HG03039 (cell line): ENCODE results near the gene HIC1.
A peak's percentile ranks its signal among the peaks of the same experiment; 100 is the strongest.

Experiments
- ATAC-seq: cut with Tn5 transposase; IDR thresholded peaks from one replicate; pipeline ENCODE4 v1.9.1; 2021; ENCODE audit warnings: mild to moderate bottlenecking, moderate library complexity; ENCODE audit not compliant: unreplicated experiment

Gene HIC1

DNA sequence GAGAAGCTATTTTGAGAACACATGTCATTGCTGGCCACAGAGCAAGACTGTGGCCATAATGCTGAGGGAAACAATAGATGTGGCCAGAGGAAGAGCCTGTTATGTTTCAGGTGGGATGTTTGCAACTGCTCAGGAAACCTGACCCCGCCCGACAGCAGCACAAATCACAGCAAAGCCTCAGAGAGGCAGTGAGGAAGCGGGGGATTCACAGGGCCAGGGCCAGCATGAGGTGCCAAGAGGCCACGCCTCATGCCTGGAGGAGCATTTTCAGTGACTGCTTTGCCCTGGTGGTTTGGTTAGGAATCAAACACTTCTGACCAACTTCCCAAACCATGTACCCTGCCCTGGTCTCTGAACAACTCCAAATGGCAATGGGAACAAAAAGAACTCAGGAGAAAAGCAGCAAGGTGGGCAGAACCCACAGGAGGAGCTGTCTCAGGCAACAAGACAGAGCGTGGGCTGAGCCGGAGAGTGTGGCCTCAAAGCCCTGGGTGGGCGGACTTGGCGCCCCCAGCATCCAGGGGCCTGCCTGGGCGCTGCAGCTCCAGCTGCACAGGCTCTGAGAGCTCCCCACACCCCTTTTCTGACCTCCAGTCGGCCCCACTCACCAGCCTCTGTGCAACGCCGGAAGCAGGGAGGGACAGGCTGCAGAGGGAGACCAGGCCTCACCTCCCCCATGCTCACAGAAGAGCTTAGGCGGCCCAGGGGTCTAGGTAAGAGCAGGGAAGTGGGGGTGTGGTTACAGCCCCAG, 20.6 kb downstream of the HIC1 start:
- ATAC-seq = no peak

DNA sequence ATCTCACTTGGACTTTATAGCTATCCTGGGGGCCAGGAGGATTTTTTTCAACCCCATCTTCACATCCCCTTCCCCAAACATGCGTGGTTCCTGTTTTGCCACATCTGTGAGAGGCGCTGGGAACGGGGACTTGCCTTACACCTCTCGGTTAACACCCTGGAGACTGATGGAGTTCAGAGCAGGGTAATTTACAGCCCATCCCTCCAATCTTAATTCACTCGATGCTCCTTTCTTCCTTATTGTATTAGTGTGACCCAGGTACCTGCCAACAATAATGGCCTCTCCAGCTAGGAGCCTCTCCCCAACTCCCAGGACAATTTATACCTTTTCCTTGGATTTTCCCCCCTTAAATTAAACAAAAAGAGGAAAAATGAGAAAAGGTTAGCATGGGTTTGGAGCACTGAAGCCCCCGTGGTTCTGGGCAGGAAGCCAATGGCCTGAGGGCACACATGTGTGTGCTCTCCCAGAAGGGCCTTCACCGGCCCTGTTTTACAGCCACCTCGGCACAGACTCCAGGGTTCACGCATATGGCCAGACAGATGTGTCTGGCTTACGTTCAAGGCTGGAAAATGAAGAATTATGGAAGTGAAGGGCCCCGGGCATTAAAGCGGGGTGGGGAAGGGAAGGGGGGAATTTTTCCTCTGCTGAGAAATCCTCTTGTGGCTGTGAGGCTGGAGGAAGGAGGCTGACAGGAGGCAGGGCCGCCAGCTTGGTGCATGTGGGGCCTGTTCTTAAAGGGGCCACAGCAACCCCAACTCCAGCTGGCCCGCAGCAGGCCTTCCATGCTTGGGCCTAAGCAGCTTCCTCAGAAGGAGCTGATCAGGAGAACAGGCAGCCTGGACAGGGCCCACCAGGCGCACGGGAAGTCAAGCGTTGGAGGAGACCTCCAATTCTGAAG, 21.4 kb downstream of the HIC1 start:
- no peak for ATAC-seq

DNA sequence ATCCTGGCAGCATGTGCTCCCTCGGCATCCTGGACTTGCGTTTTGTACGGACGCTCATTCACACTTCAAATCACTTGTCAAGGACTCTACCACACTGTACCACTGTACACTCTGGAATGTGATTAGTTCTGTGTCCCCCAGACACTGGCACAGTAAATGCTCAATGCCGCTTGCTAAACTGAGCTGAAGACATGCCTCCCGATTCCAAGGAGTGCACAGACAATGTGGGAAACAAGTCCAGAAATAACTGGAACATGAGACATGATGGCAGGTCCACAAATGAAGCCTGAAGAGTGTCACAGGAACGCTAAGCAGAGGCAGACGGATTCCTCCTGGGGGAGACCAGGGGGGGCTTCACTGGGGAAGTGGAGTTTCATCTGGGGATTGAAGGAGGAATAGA, 22.1 kb downstream of the HIC1 start:
- no peak for ATAC-seq

DNA sequence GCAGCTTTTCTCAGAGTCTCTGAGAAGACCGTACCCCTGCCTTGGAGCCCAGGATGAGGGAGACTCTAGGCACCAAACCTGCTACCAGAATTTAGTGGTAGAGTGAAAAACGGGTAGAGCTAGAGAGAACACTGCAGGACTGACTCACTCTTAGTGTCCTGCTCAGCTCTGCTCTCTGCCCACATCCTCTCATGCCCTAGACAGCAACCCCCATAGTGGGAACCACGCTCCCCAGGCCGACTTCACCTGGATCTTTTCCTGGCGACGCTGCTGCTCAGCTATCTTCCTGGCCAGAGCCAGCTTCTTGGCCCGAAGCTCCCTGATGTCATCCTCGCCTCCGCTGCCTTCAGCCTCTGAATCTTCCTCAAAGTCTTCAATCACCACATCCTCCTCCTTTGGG, 26.7 kb downstream of the HIC1 start:
- no peak for ATAC-seq

DNA sequence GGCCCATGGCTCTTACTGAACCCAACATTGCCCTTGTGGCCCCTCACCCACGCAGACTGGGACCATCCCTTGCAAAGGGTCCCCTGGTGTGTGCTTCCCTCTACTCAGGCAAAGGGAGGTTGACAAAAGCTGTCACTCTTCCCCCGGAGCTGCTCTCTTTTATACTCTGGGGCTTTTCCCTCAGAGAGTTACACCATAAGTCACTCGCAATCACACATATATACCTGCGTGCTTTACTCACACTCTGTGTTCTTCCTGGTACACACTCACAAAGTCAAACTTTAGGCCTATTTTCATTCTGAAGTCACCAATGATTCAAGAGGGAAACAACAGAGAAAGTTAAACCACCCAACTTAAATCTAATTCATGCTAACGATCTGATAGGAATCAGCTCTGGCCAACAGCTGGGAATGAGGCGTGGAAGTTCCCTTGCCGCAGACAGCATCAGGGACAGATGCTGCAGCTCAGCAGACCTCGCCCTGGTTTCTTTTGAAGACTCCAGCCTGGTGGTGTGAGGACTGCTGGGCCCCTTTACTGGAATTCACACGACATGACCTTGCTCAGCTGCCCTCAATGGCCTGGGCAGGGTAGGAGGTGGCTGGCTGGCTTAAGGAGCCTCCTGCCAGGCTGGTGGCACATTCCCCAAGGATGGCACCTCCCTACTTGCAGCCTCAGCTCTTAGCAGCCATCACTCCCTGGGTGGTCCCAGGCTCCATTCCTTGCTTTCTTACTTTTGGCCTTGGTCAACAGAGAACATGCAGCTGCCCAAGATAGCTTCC, 27.3 kb downstream of the HIC1 start:
- no peak for ATAC-seq

DNA sequence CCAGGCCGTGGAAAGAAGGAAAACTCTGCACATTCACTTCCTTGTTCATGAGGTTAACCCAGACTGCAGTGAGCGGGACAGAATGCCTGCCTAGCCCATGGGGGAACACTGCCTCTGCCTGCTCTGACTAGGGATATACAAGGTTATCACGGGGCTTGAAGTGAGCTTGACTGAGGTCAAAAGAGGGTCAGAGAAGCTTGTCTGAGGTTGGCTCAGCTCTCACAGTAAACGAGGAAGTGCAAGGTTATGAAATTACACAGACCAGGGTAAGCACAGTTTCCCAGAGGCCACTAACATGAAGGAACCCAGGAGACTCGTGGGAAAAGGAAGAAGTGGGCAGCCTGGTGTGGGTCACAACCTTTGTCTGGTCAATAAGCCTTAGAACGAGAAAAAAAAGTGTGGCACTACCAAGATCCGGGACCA, 28.7 kb downstream of the HIC1 start:
- no peak for ATAC-seq

DNA sequence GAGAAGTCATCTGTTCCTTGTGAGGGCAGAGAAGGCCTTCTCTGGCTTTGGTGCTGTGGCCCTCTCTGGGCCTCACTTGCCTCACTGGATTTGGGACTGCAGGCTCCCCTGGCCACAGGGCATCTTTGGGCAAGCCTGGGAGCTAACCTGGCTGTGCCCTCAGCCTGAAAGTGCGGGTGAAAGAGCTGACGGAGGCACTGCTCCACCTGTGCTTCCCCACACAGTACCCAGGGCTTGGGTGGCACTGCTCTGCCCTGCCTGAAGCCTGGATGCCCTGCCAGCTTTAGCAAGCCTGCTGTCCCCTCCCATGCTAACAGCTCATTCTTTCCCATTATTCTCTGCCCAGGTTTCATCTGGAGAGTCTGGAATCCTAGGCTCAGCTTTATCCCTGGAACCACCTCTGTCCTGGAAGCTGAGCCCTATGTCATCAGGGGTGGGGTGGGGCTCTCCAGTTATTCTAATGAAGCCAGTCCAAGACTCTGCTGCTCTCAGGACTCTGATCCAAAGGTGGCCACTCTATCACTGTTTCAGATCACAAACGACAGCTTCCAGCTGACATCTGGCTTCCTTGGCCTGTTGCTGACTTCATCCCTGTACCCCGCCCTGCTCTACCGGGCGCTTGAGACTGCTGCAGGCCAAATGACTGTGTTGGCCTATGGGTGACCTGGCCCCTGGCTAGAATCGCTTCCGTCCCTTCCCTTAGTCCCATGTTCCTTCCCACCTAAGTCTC, 29.3 kb downstream of the HIC1 start:
- no peak for ATAC-seq

DNA sequence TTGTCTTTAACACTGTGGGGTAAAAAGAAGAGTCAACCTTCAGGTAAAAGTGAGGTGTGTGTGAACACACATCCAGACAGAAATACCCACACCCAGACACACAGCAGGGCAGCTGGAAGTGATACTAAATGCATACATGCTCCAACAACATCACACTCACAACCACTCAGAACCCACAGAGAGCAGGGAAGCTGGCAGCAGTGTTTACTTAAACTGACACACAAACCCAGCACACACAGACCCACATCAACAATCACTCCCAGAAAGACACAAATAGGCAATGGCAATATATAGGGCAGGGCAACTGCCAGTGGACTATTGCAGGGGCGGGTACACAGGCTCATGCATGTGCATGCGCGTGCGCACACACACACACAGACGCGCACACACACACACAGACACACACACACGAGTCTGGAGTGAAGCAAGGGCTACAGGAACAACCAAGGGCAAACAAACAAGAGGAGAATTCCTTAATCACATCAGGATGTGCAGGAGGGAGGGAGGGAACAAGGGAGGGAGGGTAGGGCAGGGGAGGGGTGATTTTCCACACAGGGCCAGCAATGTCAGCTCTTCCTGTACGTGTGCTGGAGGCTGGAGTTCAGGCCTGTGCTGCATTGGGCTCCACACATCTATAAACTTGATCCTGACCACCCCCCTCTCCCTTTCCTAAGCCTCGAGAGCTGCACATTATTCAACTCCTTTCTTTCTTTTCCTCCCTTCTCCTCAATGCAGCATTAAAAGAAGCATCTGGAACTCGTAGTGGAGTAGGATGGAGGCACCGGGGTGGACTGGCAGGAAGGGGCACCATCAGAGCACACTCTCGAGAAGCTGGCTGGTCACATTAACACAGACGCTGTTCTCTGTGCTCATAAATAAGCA, 30.1 kb downstream of the HIC1 start:
- ATAC-seq = no peak

DNA sequence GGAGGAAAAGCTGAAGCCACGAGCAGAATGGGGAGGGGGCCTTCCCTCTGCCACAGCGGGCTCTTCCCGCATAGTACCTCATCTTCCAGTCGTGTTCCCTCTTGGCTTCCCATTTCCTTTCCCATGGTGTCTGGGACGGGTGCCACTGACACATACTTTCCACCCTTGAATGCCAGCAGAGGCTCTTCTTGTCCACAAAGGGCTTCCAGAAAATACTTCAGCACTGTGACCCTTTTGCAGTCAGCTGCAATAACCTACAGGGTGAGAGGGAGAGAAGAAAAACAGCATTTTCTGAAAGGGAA, 30.7 kb downstream of the HIC1 start:
- ATAC-seq = no peak

DNA sequence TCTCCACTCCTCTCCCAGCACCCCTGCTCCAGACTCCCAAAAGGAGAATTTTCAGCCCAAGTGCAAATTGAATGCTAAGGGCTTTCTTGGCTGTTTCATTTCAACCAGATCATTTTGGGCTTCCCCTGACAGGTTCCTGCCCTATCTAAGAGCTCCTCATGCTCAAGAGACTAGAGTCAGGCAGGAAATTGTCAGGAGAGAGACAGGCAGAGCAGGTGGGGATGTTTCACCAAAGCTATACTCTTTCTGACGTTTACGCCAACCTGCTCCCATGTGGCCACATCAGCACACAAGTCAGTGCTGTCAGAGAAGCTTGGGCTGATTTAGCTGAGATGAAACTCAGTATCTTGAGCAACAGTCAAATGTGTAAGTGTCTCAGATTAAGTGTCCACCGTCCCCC, 31.4 kb downstream of the HIC1 start:
- ATAC-seq = no peak

DNA sequence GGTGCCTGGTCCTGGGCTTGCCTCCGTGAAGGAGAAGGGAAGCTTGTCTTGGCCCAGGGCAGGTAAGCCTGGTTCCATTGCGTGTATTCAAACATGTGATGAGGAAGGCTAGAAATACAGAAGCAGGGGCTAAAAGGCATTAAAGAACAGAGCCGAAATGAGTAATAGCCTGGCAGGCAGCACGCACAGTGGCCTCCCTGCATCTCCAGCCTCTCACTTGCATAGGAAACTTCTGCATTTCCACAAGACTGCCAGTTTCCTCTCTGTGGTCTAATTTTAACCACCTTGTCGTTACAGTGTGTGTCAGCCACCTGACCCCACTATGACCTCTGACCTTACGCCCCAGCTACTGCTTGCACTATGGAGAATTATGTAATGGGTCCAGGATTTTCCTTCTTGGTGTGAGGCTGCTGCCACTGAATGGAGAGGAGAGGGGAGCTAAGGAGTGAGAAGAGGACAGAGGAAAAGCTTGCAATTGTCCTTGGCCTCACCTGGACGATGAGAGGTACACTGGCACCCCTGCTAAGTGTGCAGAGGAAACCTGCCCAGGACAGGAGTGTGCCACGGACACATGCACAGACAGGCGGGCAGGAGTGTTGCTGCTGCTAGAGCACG, 32.8 kb downstream of the HIC1 start:
- ATAC-seq = no peak

DNA sequence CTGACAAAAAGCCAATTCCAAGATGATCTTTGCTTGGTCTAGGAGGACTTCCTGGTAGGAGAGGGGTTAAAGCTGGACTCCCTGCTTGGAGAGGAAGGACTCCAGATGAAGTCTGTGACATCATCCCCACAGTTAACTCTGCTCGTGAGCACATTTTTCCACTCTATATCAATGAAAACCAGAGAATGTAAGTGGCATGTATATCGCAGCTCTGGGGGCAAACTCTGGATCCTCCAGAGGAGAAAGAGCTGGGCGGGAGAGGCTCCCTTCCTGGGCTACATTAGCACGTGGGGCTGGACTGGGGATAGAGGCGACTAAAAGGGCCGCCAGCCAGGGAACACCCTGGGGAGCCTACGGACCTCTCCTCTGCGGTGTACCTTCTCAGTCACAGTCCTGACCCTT, 34.1 kb downstream of the HIC1 start:
- peak; percentile 10 for ATAC-seq

DNA sequence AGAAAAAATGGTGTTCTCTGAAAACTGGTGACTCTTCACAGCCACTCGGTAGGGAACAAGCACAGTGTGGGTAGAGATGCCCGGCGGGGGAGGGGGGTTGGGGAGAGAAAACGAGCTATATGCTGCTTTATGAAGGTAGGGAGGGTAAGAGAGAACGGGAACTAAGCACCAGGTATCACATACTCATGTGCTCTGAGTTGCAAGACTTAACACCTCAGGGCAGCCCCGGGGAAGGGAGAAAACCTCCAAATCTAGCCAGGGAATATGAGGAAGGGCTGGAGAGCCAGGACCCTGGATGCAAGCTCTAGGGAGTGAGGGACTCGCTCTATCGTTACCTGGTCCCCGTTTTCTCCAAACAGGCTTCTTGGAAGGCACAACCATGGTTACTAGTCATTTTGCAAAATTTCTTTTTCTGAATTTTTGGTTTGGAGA, 35.3 kb downstream of the HIC1 start:
- ATAC-seq = no peak

DNA sequence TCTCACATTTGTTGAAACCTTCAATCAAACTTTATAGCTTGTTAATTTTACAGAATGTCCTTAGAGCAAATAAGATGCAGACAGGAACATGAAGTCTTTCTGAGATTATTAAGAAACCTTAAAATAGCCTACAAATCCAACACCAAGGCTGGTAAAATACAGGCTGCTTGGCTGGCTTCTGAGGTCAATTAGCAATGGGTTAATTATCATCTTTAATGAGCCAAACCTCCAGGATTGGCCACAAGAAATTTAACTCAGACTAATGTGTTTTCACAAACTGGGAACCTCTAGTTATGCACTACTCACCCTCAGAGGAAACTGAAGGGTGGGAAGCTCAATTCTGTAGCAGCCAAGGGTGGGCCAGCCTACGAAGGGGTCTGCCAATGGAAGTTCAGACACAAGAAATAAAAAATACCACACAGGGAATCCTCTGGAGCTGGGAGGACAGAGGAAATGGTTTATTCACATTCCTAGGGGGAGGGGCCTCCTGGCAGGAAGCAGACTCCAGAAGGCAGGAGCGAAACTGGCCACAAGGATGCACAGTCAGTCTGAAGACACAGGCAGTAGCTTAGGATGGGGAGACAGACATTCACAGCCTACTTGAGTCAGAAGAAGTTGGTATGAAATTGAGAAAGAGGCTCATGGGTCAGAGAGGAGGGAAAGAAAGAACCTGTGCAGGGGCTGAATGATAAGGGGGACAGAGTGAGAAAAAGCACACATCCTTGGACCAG, 36.1 kb downstream of the HIC1 start:
- no peak for ATAC-seq

DNA sequence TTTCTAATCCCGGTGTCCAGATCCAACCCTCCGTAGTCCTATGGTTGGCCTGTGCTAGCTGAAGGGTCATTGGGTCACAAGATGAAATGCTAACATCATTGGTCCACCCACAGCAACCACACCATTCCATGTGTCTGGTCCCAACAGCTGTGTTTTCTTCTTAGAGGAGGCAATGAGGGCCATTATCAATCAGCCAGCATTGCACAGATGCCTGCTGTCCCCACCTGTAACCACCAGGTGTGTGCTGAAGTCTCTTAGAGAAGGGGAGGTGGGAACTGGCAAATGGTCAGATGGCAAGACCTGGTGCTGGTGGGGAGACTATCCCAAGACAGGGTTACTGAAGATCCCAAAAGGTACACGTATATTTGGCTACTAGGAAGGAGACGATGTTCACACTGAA, 37.4 kb downstream of the HIC1 start:
- ATAC-seq = no peak

DNA sequence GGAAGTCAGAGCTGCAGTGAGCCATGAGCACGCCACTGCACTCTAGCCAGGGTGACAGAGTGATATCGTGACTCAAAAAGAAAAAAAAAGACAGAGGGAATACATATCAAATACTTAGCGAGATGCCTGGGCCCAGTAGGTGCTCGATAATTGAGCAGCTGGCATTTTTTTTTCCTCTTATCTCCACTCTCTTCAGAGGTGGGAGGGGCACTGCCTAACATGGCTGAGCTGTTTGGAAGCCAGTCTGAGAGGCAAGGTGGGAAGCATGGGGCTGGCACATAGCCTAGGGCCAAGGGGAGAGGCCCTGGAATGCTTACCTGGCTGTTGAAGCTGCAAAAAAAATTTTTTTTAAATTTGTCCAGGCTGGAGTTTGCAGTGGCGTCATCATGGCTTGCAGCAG, 38.4 kb downstream of the HIC1 start:
- no peak for ATAC-seq

DNA sequence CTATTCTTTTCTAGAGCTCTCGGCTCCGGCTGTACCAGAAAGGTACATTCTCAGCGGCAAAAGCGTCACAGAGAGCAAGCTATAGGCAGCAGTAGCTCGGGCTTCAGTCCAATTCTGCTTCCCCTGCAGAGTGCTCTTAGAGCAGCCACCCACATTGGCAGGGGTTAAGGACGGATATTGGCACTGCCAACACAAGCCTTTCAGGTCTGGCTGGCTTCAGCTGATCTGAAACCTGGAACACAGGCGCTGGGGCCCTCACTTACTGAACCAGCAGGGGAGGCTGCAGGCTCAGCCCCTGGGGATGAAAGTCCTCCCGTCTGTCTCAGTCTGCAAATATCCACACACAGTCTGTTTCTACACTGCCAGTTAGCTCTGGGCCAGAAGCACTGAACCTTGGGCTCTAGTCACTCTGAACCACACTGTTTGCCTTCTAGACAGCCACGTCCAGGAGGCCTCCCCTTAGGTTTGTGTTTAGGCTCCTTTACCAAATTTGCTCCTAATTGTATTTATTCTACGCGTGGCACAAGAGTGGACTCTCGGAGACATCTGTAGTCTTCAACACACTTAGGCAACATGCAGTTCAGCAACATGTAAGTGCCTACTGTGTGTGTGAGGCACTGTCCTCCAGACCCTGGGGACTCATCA, 40.1 kb downstream of the HIC1 start:
- no peak for ATAC-seq

DNA sequence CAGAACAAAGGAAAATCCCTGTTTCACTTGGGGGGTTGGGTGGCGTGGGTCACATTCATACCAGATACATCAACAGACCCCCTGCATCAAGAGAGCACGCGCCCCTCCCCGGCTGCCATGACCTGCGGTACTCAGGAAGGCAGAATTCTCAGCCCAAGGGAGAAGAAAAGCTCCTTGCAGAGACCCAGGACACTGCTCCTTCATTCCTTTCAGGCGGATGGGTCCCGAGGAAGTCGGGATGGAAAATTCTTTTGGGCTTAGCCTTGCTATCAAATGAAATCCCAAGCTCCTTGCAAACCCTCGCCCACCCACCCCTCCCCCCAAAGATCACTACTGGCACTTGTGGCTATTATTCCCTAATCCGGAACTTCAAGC, 40.6 kb downstream of the HIC1 start:
- ATAC-seq = no peak
